ENCODE measurements around the gene MFGE8.

MFGE8 gene

GRCh38 chr15:88897456-88898194, 15.6 kb downstream of the MFGE8 start:
- DNase-seq: peak; percentile 93

DNA sequence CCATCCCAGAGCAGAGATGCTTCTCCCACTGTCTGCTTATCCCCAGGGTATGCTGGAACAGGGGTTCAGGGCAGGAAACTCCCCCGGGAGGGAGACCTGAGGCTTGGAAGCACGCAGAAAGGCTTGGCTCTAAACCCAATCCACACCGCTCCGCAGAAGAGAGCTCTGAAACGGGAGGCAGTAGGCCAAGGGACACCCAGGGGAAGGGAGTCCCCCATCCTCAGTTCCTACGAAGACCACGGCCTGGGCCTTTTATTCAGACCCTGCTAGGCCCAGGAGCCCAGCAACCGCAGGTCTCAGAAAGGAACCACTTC, 16.1 kb downstream of the MFGE8 start:
- no peak for DNase-seq

DNA sequence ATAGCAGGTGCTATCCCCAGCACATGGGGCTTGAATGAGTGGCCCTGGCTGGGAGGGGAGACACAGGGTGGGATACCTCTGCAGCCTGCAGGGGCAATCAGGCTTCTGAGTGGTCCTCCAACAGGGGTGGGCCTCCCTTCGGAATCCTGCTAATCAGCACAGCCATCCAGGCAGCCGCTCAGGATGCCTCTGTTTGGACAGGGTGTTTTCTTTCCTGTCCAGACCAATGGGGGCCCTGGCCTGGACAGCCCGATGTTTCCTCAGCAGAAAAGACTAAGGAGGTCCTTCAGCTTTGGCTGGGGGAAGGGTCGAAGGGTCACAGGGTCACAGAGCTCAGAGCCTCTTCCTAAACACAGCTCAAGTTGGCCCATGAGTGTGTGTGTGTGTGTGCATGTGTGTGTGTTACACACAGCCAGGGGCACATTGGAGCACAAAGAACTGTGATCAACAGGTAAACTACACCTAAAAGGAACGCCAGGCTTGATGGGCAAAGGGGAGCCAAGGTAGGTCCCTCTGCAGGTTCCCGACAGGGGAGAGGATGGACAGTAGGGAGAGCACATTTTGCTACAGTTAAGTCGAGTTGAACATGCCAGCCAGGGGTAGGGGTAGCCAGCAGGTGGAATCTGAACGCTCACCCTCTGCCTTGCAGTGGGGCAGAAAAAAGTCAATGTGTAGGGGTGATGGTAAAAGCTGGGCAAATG, 16.7 kb downstream of the MFGE8 start:
- no peak for DNase-seq

GRCh38 chr15:88894819-88895767, 18.1 kb downstream of the MFGE8 start, which contains the start of gene HAPLN3:
Gene HAPLN3, minus strand, starts transcription at chr15:88895544. Its CDS starts 8,246 bp downstream, at chr15:88887298.
- DNase-seq: peak; percentile 65

DNA sequence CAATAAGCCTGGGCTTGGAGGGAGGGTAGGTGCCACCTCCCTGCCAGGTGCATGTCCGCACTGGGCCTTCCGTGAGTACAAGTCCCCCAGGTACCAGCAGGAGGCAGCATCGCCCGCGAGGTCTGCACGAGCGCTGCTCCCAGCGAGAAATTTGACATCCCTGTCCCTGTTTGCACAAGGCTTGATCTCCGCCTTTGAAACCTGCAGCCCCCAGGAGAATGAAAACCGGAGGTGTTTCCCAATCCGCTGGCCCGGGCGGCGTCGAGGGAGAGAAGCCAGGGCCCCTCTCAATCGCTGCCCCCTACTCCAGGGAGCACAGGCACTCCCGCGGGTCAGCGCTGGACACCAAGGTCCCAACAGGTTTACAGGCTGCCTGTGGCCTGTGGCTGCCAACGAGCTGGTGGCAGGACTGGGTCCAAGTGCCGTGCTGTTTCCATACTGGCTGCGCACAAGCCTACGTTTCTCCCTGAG, 18.8 kb downstream of the MFGE8 start:
- peak; percentile 66 for DNase-seq

DNA sequence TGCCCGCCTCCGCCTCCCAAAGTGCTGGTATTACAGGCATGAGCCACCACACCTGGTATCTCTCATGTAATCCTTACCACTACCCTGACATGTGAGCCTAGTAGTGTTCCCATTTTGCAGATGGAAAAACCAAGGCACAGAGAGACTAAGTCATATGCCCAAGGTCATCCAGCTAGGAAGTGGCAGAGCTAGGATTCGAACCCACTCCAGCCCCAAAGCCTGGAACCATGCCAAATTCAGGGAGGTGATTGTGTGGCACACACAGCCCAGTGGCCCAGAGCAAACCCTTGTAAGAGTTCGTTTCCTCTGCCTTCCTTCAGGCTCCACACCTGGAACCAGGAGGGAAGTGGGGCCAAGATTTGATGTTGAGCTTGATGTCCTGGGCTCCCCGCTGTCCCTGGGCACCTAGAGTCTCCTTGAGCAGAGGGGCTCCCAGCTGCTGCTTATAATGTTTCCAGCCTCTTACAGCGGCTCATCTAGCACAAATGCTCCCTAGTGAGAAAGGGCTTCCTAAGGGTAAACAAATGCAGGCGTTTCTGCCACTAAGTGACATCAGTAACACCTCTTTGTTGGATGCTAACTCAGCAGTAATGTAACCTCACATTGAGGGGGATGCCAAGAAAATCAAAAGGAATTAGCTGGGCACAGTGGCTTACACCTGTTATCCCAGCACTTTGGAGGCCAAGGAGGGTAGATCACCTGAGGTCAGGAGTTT, 21.5 kb downstream of the MFGE8 start:
- no peak for DNase-seq

DNA sequence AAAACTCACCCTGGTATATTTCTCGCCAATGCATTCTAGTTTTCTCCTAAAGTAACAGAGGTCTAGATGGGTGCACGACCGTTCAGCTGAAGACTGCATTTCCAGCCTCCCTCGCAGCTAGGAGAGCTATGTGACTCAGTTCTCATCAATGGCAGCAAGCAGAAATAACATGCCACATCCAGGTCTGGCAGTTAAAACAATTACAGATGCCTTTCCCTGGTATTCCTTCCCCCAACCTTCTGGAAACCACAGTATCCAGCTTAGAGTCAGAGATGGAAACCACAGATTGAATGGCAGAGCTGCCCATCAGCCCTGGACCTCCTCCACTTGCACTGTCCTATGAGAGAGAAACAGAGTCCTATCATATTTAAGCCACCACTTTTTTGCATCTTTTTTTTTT, 22.7 kb downstream of the MFGE8 start:
- no peak for DNase-seq

GRCh38 chr15:88888719-88889118, 24.5 kb downstream of the MFGE8 start:
- DNase-seq: no peak

- no peak for DNase-seq
These were observed 26.1 kb downstream of the MFGE8 start for GRCh38 chr15:88887068-88887580.

DNA sequence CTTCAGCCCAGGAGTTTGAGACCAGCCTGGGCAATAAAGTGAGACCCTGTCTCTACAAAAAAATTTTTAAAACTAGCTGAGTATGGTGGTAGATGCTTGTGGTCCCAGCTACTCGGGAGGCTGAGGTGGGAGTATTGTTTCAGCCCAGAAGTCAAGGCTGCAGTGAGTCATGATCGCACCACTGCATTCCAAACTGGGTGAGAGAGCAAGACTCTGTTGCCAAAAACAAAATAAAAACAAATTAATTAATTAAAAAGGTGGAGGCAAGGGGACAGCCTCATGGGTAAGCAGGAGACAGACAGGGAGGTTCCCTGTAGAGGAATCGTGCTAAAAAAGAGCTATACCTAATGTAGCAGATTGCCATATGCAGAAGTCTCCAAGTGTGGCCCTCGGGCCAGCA, 30.4 kb downstream of the MFGE8 start:
- DNase-seq: no peak

DNA sequence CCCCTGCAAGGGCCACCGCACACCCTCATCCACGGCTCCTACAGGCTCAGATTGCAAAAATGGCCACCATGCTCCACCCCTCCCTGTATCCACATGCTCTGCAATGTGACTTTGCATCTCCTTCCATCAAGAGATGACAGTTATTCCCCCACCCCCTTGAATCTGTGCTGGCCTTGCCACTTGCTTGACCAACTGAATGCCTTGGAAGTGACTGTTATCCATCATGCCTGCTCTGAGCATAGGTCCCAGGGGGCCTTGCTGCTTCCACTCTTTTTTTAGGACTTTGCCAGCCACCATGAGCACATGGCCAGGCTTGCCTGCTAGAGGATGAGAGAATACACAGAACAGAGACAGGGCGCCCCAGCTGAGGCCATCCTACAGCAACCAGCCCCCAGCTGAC, 31.4 kb downstream of the MFGE8 start:
- DNase-seq: no peak

GRCh38 chr15:88880944-88881740, 32.0 kb downstream of the MFGE8 start:
- no peak for DNase-seq

GRCh38 chr15:88878720-88879184, 34.4 kb downstream of the MFGE8 start:
- peak; percentile 71 for DNase-seq

DNA sequence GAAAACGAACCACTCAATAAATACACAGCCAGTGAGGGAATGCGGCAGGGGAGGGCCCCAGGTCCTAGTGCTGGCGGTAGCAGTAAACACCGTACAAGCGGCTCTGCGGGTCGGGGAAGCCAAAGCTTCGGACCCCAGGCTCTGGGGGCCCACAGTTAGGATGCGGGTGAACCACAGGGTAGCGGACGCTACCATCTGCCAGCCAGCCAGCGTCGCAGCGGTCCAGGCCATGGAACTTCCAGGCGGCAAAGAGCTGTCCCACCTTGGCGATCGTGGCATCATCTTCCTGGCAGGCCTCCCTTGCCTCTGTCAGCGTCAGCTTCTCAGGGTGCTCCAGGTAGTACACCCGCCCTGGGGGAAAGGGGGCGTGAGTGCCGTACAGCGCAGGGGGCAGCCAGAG, 35.3 kb downstream of the MFGE8 start:
- no peak for DNase-seq

DNA sequence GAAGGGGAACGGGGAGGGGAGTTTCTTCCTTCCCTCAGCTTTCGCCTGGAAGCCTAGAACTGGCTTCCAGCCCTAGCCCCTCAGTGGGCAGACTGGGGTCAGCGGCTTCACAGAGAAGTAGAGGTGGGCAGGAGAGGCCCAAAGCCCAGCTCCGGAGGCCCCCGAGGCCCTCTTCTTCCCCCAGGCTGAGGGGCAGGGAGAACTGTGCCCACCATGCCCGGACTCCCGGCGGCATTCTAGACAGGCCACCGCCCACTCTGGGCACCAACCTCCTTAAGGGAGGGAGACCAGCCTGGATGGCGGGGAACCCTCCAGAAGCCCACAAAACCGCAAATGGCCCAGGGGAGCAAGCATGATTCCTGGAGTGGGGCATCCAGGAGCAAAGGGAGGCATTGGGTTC, 35.8 kb downstream of the MFGE8 start:
- no peak for DNase-seq

- DNase-seq: no peak
These were observed 36.6 kb downstream of the MFGE8 start for GRCh38 chr15:88876573-88876972.

GRCh38 chr15:88874684-88875083, 38.5 kb downstream of the MFGE8 start:
- no peak for DNase-seq

DNA sequence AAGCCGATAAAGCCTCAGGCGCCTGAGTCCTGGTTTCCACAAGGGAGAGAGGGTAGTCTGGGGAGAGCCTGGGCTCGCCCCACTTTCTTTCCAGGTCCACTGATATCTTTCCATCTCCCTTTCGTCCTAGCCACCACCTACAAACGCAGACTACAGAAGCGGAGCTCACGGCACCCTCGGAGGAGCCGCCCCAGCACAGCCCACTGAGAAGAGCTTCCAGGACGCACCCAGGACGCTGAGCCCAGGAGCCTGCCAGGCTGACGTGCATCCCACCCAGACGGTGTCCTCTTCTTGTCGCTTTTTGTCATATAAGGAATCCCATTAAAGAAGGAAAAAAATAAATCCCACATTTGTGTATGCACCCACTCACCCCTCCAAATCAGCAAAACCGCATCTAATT, 38.9 kb downstream of the MFGE8 start:
- no peak for DNase-seq

DNA sequence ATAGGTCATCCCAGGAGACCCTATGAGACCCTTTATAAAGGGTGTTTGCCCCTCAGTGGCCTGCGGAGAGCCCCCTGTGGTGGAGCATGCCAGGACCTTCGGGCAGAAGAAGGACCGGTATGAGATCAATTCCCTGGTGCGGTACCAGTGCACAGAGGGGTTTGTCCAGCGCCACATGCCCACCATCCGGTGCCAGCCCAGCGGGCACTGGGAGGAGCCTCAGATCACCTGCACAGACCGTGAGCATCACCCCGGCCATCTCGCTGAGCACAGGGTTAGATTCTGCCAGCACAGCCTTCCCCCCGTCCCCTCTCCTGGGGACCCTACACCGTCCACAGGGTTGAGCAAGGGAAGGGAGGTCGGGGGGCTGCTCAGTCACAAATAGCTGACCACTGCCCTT, 39.4 kb downstream of the MFGE8 start:
- no peak for DNase-seq

- DNase-seq: no peak
These were observed 40.5 kb downstream of the MFGE8 start for GRCh38 chr15:88872706-88873105.

- no peak for DNase-seq
These were observed 41.1 kb downstream of the MFGE8 start for GRCh38 chr15:88872106-88872505.

DNA sequence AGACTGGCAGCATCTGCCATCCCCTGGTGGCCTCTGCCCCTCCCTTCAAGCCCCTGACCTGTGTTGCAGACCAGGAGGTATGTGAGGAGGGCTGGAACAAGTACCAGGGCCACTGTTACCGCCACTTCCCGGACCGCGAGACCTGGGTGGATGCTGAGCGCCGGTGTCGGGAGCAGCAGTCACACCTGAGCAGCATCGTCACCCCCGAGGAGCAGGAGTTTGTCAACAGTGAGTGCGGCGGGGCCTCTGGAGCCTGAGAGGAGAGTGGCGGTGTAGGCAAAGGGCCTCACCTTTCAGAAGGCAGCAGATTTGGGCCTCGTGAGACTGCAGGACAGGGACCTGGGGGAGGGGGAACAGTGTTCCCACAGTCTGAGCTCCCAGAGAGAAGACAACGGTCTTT, 41.9 kb downstream of the MFGE8 start:
- DNase-seq: no peak

Data from hematopoietic multipotent progenitor cell treated with erythropoietin and hydrocortisone succinate and interleukin-3 and kit ligand, for 6 days (in vitro differentiated cells).